ENCODE measurements around the gene MACROH2A2. TPM values are rescaled to one million over a fixed set of nuclear protein-coding genes. Genes with fewer than 3 reads are reported as not detected.

The MACROH2A2 gene
- total and polyA plus RNA-seq, 10 donors = 1.2 to 4.9 (median 3.1) TPM

- Histone ChIP-seq H3K4me3 (peak overlapping the region in 6 of 8 donors; percentile 85 to 96 (median 90)), H3K9me3 (no peaks in the 10 kb centered on the region), H3K36me3 (peaks cover 0 to 45% (median 4%) of the 10 kb centered on the region in 6 donors), H3K27me3 (replicated peaks in 1 of 7) (no peaks in the 10 kb centered on the region), H3K4me1 (peaks cover 12 to 45% (median 28%) of the 10 kb centered on the region in 6 donors), H3K27ac (peak overlapping the region in 1 of 8 donors; percentile 94)
- DNase-seq = no peak
- intact Hi-C loops (cut with DNase I; ENCODE audit: low total_unique reads) = no loop called here
- WGBS, 5 donors = 83 to 90% (median 86%) methylated on average over 18 of the region's 18 CpGs
- TF ChIP-seq POLR2A (IDR thresholded peaks at IDR 0.05) (no peak), POLR2AphosphoS5 (IDR thresholded peaks at IDR 0.05) (no peak), CTCF (IDR thresholded peaks at IDR 0.05 in 8 of 11, conservative IDR thresholded peaks at IDR 0.05 in 3 of 11) (no peak)
Observed at GRCh38 chr10:70144372-70145110, 91.9 kb downstream of the MACROH2A2 start.

GRCh38 chr10:70145166-70145665, 92.6 kb downstream of the MACROH2A2 start:
- Histone ChIP-seq H3K4me1 (peaks cover 12 to 45% (median 28%) of the 10 kb centered on the region in 6 donors), H3K36me3 (peaks cover 0 to 45% (median 0%) of the 10 kb centered on the region in 6 donors), H3K4me3 (peak overlapping the region; percentile 57 to 96 (median 87)), H3K9me3 (no peaks in the 10 kb centered on the region), H3K27ac (peak overlapping the region; percentile 83 to 95 (median 94)), H3K27me3 (replicated peaks in 1 of 7) (no peaks in the 10 kb centered on the region)
- intact Hi-C loops (cut with DNase I; ENCODE audit: low total_unique reads) = no loop called here
- no peak for TF ChIP-seq POLR2AphosphoS5 (IDR thresholded peaks at IDR 0.05)
- TF ChIP-seq CTCF (IDR thresholded peaks at IDR 0.05 in 8 of 11, conservative IDR thresholded peaks at IDR 0.05 in 3 of 11) = no peak
- TF ChIP-seq POLR2A (IDR thresholded peaks at IDR 0.05) = no peak
- 9 to 42% (median 11%) methylated on average over 5 to 28 of the region's 28 CpGs for WGBS, 5 donors
- DNase-seq = no peak

- intact Hi-C loops (cut with DNase I; ENCODE audit: low total_unique reads) = no loop called here
- peak; percentile 24 to 78 (median 66) for TF ChIP-seq CTCF (IDR thresholded peaks at IDR 0.05 in 8 of 11, conservative IDR thresholded peaks at IDR 0.05 in 3 of 11)
- no peak for TF ChIP-seq POLR2A (IDR thresholded peaks at IDR 0.05)
- peak in 2 of 3 donors; percentile 65 to 82 for TF ChIP-seq POLR2AphosphoS5 (IDR thresholded peaks at IDR 0.05)
- no peaks in the 10 kb centered on the region for H3K27me3 ChIP-seq (replicated peaks in 1 of 7)
- WGBS, 5 donors = 0 to 2% (median 0%) methylated on average over 41 to 98 of the region's 98 CpGs
- peaks cover 12 to 45% (median 28%) of the 10 kb centered on the region in 6 donors for H3K4me1 ChIP-seq
- peak; percentile 95 for DNase-seq
- peak overlapping the region; percentile 57 to 96 (median 87) for H3K4me3 ChIP-seq
- H3K36me3 ChIP-seq = peaks cover 0 to 52% (median 4%) of the 10 kb centered on the region in 6 donors
- peak overlapping the region; percentile 83 to 95 (median 94) for H3K27ac ChIP-seq
- no peaks in the 10 kb centered on the region for H3K9me3 ChIP-seq
Observed at GRCh38 chr10:70145666-70146488, 93.2 kb downstream of the MACROH2A2 start.
